Measurements from ENCODE around the gene HPCAL1. TPM values are rescaled to one million over a fixed set of nuclear protein-coding genes. Genes with fewer than 3 reads are reported as not detected.

HPCAL1 gene
- total RNA-seq, 1 donor from 2014 or later = 72.2 TPM

DNA sequence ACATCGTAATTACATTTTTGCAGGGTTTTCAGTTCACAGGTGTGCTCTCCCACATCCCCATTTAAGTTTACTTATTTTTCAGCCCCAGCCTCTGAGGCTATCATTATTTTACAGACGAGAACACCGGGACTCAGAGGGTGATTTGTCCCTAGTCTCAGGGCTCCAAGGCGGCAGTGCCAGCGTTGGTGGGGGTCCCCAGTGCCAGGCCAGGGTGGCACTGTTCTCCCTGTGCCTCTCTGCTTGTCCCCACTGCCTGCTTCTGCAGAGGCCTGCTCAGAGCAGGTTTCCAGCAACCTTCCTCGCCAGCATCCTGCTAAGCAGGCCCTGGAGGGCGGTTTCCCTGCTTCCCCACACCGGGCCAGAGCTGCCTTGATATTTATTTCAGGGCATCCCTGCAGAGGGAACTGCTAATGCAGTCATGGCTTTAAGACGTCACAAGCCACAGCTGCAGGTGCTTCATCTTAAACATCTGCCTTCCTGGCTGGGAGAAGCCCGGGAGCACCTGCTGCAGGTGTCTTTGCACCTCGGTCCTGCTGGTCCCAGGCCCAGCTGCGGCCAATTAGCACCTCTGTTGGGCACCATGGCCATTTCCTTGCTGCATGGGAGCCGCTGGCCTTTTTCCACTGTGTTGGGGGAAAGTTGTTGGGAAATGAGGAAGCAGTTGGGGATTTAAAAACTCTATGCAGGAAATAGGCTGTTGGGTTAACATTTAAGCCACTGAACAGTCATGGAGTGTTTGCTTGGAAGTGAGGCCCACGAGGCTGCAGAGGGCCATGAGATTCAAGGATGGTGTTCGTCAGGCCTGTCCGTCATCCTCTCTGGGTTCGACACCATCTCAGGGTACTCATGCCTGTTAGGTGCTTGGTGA lies 22.8 kb downstream of the HPCAL1 start:
- no peak for DNase-seq

DNA sequence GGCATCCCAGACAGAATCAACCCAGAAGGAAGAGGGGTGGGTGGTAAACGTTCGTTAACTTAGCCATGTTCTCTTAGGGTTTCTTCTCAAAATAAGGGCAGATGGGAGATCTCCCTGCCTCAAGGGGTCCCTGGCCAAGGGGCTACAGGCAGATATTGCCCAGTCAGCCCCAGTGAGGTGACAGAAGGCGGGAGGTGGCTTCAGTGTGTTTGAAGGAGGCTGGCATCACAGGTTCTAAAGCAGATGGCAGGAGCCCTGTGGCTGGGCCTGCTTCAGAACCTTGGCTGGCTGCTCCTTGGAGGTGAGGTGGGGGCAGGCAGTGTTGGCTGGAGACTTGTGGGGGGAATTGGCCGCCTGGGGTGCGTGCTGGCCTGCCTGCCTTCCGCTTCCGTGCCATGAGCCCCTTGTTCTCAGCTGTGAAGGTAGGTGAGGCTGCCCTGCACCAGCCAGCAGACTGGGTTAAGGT lies 23.5 kb downstream of the HPCAL1 start:
- DNase-seq = no peak

DNA sequence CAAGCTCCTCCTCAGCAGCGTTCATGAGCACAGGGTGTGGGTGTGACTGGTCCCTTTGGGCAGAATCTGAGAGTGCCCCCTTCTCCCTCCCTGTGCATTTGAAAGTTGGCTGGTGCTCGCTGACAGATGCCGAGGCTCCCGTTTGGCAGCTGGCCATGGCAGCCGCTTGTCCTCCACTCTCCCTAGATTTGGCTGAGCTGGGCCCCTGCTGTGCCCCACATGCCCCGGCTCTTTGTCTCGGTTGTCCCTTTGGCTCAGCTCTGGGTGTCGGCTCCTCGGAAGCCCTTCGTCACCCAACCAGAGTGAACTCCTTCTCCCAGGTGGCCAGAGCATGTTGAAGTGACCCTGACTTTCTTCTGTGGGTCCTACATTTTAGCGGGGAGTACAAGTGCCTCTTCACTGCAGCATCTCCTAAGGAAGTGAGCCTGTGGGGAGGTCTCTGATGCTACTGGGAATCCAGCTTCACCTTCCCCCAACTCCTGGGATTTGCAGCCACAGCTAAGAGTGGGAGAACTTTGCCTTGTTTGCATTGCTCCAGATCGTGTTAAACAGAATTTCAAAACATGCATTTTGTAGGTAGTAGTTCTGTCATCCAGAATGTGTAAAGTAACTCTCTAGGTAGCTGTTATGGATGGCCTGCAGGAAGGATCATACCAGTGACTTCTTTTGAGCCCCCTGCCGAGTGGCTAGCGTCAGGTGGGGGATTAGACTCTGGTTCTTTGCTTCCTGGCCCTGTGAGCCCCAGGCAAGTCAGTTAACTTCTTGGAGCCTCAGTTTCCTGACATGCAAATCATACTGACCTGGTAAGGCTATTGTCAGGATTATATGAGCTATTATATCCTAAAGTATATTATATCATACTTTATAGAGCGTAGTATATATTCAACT lies 24.2 kb downstream of the HPCAL1 start:
- DNase-seq = no peak

DNA sequence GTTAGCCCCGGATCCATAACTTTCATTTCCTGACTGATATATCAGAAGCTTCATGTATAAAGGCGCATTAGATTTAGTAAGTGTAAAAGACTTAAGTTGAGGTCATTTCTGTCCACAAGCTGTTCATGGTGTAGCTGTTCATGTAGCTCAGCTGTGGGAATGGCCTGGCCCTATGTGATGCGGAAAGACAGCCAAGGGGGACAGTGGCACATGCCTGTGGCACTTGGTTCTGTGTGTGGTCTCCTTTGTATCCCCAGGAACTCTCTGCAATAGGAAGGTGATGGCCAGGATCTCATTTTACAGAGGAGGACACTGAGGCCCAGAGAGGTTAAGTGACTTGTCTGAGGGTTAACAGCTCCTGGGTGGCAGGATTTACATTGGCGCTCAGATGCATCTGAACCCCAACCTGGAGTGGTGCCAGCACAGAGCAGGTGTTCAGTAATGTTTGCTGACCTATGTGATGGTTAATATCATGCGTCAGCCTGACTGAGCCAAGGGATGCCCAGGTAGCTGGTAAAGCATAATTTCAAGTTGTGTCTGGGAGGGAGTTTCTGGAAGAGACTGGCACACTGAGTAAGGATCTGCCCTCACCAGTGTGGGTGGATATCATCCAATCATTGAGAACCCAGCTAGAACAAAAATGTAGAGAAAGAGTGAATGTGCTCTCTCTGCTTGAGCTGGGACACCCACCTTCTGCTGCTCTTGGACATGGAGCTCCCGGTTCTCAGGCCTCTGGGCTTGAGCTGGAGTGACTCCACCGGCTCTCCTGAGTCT lies 25.4 kb downstream of the HPCAL1 start:
- no peak for DNase-seq

DNA sequence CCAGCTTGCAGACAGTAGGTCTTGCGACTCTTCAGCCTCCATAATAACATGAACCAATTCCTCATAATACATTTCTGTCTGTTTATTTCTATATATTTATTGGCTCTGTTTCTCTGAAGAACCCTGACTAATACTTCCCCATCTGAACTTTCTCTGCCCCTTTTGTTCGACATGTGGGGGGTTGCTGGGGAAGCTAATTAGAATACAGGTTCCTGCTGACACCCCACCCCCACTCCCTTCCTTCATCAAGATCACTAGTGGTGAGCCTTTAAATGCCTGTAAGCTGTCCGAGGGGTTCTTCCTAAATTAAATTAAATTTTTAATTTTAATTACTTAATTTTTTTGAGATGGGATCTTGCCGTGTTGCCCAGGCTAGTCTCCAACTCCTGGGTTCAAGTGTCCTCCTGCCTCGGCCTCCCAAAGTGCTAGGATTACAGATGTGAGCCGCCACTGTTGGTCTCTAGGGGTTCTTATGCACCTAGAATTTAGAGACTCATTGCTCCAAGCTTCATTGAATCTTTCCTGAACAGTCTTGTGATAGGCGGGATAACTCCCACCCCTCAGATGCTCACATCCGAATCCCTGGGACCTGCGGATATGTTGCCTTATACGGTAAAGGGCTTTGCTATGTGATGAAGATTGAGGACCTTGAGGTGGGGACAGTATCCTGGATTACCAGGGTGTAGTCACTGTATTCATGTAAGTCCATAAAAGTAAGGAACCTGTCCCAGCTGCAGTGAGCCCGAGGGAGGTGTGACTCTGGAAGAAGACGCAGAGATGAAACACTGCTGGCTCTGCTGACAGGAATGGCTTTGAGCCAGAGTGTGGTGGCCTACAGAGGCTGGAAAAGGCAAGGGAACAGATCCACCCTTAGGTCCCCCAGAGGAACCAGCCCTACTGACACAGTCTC lies 26.2 kb downstream of the HPCAL1 start:
- DNase-seq = peak; percentile 53

DNA sequence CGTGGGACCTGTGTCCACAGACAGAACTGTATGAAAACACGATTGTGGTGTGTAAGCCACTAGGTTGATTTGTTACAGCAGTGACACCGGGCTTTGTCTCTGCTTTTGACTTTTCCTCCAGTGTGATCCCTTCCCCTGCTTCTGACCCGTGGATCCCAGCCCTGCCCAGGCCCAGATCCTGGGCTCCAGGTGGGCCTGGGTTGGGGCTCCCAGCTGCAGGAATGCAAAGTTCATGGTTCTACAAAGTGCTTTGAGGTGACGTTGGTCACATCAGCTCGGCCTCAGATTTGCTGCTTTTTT lies 26.8 kb downstream of the HPCAL1 start:
- DNase-seq = no peak

DNA sequence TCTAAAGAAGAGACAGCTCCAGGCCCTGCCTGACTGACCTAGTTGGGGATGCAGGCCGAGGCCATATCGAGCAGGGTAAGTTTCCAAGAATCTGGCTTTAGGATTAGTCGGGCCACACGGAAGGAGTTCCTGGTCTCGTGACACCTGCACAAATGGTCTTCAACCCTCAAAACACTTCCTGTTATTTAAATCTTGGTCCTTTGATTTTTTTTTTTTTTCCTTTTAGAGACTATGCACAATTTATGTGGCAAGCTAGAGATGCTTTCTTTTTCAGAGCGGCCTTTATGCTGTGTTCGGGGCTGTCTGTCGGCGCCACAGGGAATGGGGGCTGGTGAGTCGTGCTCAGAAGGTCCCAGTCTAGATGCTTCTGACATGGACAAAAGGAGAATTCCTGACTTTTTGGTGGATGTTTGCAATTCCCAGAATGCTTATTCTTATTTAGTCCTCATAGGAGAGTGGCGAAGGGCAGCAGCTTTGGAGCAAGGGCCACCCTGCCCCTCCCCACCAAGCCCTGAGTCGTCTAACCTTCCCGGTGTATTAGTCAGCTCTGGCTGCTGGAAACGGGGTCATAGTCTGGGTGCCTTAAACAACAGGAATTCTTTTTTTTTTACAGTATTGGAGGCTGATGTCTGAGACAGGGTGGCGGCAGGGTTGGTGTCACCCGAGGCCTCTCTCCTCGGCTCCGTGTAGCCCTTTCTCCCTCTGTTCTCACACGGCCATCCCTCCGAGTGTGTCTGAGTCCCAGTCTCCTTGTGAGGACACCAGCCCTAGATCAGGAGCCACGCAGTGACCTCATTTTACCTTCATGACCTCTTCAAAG lies 27.4 kb downstream of the HPCAL1 start:
- DNase-seq = peak; percentile 76

DNA sequence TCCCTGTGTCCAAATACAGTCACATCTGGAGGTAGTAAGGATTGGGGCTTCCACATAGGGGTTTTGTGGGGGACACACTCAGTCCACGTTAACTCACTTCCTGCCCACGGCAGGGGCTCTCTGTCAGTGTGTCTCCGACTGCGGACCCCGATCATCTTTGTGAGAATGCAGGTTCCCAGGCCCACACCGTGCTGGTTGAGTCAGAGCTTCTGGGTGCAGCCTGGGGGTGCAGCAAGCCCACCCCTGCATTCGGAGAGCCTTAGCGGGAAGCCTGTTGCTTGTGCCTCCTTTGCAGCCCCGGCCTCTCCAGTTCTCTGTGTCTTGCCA lies 28.0 kb downstream of the HPCAL1 start:
- DNase-seq = no peak

DNA sequence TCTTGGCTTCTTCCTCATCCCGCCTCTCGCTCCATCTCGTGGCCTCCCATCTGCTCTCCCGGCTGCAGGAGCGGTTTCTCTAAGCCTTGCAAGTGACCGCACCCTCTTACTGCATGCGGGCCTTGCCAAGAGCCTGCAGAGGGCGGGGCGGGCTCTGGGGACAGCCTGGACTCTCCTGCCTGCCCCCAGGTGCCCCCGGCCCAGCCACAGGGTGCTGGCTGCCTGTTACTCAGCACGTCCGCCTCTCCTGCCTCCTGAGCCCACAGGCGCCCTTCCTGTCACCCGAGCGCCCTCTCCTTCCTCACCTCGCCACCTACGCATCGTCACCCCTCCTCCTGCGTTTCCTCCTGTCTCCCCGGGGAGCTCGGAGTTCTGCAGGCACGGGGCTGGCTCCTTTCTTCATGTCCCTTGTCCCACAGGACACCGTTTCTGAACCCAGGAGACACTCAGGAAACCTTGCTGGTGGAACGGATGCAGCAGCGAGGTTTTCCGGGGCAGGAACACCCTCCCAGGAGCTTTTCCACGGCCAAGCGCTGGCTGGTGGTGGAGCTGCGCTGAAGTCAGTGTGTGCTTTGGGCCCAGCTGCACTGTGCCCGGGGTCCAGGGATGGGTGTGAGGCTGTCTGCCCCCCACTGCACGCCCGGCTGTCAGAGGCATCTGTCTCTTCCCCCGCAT lies 28.5 kb downstream of the HPCAL1 start:
- peak; percentile 62 for DNase-seq

DNA sequence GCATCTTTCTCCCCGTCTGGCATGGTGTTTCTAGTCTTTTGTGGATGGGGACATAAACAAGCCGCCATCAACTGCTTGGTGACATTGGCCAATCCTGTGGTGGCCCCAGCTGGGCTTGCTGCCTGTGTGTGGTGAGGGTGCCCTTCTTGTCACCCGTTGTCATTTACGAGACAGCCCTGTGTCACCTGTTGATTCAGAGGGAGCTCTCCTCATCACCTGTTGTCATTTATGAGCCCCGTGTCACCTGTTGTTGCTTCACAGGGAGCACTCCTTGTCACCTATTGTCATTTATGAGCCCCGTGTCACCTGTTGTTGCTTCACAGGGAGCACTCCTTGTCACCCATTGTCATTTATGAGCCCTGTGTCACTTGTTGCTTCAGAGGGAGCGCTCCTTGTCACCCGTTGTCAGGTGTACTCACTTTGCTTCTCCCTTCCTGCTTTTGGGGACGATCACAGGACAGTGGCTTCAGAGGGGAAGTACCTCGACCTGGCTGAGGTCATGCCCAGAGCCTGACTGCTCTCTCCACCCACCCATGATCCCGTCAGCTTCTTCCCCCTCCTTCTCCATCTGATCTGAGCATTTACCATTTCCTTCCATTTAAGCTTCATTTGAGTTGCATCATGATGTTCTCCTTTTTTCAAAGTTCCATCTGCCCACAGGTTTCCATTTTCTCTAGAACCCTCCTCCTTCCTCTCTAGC lies 29.1 kb downstream of the HPCAL1 start:
- no peak for DNase-seq

DNA sequence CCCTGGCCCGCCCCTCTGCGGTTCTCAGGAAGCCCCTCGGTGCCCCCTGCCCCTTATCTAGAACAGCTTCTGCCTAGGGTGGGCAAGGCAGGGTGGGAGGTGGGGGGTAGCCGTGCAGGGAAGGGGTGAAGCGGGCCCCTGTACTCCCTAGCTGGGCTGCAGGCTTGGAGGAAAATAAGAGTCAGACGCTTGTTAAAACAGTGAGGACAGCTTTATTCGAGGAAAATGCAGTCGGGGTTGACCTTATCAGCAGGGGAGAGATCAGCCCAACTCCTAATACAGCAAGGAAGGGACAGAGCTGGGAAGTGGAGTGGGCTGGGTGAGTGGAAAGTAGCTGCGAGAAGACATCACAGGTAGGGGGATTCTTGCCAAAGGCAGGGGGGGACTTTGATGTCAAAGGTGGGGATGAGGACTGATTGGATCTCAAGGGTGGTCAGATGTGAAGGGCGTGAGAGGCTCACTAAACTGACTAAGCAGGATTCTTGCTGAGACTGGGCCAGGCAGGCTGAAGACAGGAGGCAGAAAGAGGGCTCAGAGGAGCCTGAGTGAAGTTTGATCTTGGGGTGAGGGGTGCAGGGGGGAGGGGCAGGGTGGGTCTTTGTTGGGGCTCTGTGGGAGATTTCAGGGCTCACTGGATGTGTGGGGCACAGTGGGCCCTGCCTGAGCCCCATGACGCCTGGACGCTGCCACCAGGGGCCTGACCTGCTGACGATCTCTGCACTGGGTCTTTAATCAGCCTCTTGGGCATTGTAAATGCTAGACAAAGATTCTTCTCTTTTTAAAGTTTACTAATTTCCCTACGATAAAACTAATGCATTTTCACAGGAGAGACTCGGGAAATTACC lies 29.9 kb downstream of the HPCAL1 start:
- DNase-seq = no peak

DNA sequence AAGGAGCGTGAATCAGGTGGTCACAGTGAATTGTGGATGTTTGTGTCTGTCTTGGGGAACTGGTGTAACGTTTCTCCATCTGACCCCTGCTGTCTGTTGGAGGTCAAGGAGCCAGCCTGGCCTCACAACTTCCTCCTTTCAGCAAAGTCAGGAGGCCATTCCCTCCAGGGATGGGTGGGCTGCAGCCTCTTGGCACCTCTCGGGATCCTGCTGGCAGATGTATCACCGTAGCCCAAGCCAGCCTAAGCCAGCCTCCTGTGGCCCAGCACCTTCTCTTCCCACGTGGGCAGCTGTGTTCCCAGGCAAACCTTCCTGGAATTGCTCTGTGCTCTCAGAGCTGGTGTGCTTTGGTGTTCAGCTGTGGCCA lies 30.5 kb downstream of the HPCAL1 start:
- peak; percentile 23 for DNase-seq

DNA sequence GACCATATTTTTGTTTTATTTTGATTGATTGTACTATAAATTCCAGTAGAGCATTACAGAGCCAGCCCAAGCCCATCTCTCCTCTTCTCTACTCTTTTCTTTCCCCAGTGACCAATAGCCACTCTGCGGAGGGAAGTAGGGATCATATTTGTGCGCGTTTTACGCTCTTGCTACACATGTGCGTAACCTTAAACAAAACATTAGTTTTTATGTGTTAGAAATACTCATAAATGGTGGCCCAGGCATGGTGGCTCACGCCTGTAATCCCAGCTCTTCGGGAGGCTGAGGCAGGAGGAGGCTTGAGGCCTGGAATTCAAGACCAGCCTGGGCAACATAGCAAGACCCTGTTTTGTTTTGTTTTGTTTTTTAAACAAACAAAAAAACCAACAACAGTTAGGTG lies 31.3 kb downstream of the HPCAL1 start:
- no peak for DNase-seq

DNA sequence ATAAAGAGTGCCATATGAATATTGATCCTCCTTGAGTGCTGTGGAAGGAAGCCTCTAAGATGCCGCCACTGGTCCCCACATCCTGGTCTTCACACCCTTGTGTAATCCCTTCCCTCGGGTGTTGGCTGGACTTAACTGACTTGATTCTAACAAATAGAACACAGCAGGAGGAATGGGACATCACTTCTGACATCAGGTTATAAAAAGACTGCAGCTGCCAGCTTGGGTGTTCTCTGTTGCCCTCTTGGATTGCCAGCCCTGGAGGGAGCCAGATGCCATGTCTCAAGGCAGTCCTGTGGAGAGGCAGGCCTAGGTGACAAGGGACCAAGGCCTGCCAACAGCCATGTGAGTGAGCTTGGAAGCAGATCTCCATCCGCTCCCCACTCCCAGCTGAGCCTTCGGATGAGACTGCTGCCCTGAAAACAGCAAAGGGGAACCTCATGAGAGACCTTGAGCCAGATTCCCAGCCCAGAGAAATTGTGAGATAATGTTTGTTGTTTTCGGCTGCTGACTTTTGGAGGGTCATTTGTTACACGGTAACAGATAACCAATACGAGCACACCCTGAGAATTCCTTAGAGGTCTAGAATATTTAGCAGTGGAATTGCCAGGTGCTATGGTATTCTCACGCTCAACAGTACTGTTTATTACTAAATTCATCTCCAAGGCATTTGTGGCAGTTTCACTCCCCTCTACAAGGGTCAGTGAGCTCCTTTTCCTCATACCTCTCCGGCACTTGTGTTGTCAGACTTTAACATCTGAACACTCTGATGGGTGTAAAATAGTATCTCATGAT lies 32.5 kb downstream of the HPCAL1 start:
- no peak for DNase-seq

DNA sequence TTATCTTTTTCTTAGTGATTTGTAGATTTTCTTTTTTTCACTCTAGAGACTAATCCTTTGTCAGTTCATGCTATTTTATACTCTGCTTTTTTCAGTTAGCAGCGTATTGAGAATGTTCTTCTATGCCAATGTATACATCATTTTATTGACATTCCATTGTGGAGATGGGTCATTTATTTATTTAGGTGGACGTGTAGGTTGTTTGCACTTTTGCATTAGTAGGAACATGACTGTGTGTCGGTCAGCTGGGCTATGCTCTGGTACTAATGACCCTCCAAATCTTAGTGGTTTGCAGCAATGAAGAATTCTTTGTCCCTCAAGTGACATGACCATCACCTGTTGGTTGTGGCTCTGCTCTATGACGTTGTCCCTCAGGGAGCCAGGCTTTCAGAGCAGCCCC lies 33.6 kb downstream of the HPCAL1 start:
- no peak for DNase-seq

DNA sequence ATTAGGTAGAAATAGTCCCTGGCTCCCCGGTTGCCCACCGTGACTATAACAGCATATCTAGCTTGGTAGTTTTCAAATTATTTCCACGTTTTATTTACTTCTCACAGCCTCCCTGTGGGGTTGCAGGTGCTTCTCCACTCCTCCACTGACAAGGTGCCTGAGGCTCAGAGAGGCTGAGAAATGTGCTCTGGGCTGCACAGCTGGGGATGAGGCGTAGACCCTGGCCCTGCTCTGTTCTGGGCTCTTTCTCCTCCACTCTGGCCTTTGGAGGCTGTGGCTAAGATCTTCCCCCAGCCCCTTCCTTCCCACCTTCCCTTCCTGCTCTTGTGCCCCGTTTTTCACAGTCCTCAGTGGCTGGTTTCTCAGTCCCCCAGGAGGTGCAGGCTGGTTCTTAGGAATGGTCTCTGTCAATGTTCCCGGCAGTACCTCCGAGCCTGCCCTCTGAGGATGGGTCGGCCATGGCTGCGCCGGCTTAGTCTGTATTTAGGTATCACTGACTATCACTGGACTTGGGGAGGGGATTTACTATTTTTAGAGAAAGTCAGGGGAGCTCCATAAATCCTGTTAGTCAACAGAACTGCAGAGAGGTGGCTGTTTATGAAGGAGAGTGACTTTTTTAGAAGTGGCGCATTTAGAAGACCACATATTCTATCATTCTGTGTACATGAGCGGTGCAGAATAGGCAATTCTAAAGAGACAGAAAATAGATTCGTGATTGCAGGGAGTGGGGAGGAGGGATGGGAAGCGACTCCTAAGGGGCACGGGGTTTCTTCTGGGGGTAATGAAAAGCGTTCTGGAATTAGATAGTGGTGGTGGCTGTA lies 35.0 kb downstream of the HPCAL1 start:
- no peak for DNase-seq

Measured in dermis blood vessel endothelial cell (primary cell).